Thyroid gland (tissue), 4 donors: ENCODE measurements around the gene PDE3A. TPM values are rescaled to one million over a fixed set of nuclear protein-coding genes. Genes with fewer than 3 reads are reported as not detected.
"Not testable (repeated sequence)": the region's sequence is repeated elsewhere in the genome, so short reads cannot be mapped to it uniquely, and the experiment has no call there.

ENCODE experiments used
- DNase-seq, 2 donors: peaks; one replicate each; pipeline ENCODE4 v3.0.0-alpha.2; 2019
- H3K27ac ChIP-seq, 3 donors: fragments of 200-600 bp; sonication (generic); 1 replicate in 2 of 3; 2 replicates in 1 of 3; pipeline ENCODE4 v1.5.1; 2016 to 2019; ENCODE audit warnings: mild to moderate bottlenecking in 1 of 3, moderate library complexity in 1 of 3
- H3K27me3 ChIP-seq: fragments of 200-600 bp; sonication (generic); one replicate; pipeline ENCODE4 v1.5.1; 2019
- H3K36me3 ChIP-seq, 2 donors: fragments of 200-600 bp; sonication (generic); one replicate each; pipeline ENCODE4 v1.5.1; 2016 to 2019
- H3K4me1 ChIP-seq, 2 donors: fragments of 200-600 bp; sonication (generic); one replicate each; pipeline ENCODE4 v1.5.1; 2017 to 2019
- H3K4me3 ChIP-seq, 3 donors: fragments of 200-600 bp; sonication (generic); replicated peaks in 1 of 3; 1 replicate in 2 of 3; 2 replicates in 1 of 3; pipeline ENCODE4 v1.5.1; 2016; ENCODE audit warnings: mild to moderate bottlenecking in 1 of 3
- H3K9me3 ChIP-seq: fragments of 200-600 bp; sonication (generic); one replicate; pipeline ENCODE4 v1.5.1; 2017
- POLR2A ChIP-seq, 2 donors: fragments of 450-650 bp; IDR thresholded peaks; one replicate each; pipeline ENCODE4 v1.6.1; 2017; ENCODE audit warnings: antibody characterized with exemption in 2 of 2, mild to moderate bottlenecking in 2 of 2, moderate library complexity in 1 of 2
- WGBS, 2 donors: methylation state at CpG; one replicate each; pipeline ENCODE4 v1.1.5; 2017; 5-methylcytosine and 5-hydroxymethylcytosine counted together
- intact Hi-C: fragments of 100-400 bp; cut with DNase I; formaldehyde crosslinking; loops from one replicate; pipeline ENCODE4 v1.15.1; 2023
- total RNA-seq, 4 donors: library from RNA; depleted of rRNA; stranded (reverse); fragments of >200 nt; gene quantifications; one replicate each; pipeline ENCODE4 v1.2.3, GENCODE V29; 2016
- TF ChIP-seq, protein P1 (sequence below), 6 experiments: fragments of 200-600 bp in 3 of 6; fragments of 450-650 bp in 3 of 6; sonication (generic) in 3 of 6; IDR thresholded peaks; one replicate each; pipeline ENCODE4 v1.5.1; 2016 to 2019; ENCODE audit warnings: antibody characterized with exemption in 6 of 6, mild to moderate bottlenecking in 2 of 6, inconsistent platforms in 1 of 6, moderate library complexity in 1 of 6

PDE3A gene
- total RNA-seq, 4 donors from 2014 or later = 2.8 to 9.9 (median 6.7) TPM

DNA sequence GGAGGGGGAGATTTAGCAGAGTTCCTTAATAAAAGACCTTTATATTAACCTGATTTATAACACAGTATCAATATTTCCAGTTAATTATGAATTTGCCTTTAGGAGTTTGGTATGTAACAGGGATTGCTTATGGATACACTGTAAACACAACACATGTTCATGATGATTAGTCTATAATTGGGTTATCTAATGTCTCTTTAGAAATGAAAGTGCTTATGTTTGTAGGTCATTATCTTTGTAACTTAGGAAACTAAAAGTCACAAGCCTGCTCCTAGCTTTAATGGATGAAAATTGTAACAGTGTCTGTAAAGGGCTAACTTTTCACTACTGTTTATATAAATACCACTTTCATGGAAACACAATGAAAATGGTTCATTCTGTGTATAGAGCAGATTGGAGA is 9.4 kb downstream of the PDE3A start:
- intact Hi-C loops = no loop called here
- TF ChIP-seq, protein P1, sequence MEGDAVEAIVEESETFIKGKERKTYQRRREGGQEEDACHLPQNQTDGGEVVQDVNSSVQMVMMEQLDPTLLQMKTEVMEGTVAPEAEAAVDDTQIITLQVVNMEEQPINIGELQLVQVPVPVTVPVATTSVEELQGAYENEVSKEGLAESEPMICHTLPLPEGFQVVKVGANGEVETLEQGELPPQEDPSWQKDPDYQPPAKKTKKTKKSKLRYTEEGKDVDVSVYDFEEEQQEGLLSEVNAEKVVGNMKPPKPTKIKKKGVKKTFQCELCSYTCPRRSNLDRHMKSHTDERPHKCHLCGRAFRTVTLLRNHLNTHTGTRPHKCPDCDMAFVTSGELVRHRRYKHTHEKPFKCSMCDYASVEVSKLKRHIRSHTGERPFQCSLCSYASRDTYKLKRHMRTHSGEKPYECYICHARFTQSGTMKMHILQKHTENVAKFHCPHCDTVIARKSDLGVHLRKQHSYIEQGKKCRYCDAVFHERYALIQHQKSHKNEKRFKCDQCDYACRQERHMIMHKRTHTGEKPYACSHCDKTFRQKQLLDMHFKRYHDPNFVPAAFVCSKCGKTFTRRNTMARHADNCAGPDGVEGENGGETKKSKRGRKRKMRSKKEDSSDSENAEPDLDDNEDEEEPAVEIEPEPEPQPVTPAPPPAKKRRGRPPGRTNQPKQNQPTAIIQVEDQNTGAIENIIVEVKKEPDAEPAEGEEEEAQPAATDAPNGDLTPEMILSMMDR (IDR thresholded peaks at IDR 0.05) = no peak
- no peak for TF ChIP-seq POLR2A (IDR thresholded peaks at IDR 0.05)
- H3K4me1 ChIP-seq = no peaks in the 10 kb centered on the region
- H3K27me3 ChIP-seq = no peaks in the 10 kb centered on the region
- H3K9me3 ChIP-seq = no peaks in the 10 kb centered on the region
- H3K36me3 ChIP-seq = no peaks in the 10 kb centered on the region
- H3K4me3 ChIP-seq = no peak overlapping the region
- no peak for DNase-seq
- no peak overlapping the region for H3K27ac ChIP-seq

DNA sequence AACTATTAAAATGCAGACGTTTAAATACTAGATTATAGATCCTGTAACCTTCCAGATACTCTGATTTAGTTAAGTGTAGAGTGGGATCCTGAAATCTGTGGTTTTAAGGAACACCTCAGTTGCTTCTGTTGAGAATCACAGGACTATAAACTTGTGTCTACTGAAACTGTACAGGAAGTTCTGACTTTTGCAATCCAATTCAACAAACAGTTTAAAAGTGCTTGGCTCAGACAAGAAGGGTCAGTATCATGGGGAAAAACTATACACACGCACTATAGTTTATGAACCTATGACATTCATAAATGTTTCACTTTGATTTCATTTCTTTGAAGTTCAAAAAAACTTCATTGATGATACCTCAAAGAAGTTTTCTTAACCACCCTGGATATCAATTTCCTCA is 13.8 kb downstream of the PDE3A start:
- TF ChIP-seq, protein P1 (IDR thresholded peaks at IDR 0.05) = no peak
- TF ChIP-seq POLR2A (IDR thresholded peaks at IDR 0.05) = no peak
- H3K27me3 ChIP-seq = no peaks in the 10 kb centered on the region
- WGBS, 2 donors = 79 to 84% methylated on average over 2 of the region's 2 CpGs
- H3K36me3 ChIP-seq = no peaks in the 10 kb centered on the region
- no peak for DNase-seq
- no peaks in the 10 kb centered on the region for H3K9me3 ChIP-seq
- H3K27ac ChIP-seq = no peak overlapping the region
- intact Hi-C loops = no loop called here
- H3K4me1 ChIP-seq = no peaks in the 10 kb centered on the region
- no peak overlapping the region for H3K4me3 ChIP-seq

DNA sequence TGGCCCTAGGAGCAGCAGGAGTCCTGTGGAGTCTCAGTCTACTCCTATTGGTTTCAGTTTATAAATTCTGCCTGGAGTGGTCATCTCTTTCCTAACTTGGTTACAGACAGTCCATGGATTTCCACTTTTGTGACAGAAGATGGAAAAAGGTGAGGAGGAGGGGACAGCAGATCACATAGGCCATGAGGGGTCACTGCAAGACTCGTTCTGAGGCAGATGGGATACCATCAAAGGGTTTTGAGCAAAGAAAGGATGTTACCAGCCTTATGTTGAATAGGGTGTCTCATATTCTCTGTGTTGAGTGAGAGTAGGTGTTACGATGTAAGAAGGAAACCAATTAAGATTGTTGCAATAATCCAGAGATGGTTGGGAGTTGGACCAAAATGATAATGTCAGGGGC is 15.3 kb downstream of the PDE3A start:
- Histone ChIP-seq H3K9me3 (no peaks in the 10 kb centered on the region), H3K36me3 (no peaks in the 10 kb centered on the region), H3K27me3 (no peaks in the 10 kb centered on the region), H3K27ac (no peak overlapping the region), H3K4me3 (no peak overlapping the region), H3K4me1 (no peaks in the 10 kb centered on the region)
- intact Hi-C loops = no loop called here
- 82 to 84% methylated on average over 2 of the region's 2 CpGs for whole genome bisulfite sequencing, 2 donors
- no peak for DNase-seq
- TF ChIP-seq, protein P1 (IDR thresholded peaks at IDR 0.05) = no peak
- TF ChIP-seq POLR2A (IDR thresholded peaks at IDR 0.05) = no peak

DNA sequence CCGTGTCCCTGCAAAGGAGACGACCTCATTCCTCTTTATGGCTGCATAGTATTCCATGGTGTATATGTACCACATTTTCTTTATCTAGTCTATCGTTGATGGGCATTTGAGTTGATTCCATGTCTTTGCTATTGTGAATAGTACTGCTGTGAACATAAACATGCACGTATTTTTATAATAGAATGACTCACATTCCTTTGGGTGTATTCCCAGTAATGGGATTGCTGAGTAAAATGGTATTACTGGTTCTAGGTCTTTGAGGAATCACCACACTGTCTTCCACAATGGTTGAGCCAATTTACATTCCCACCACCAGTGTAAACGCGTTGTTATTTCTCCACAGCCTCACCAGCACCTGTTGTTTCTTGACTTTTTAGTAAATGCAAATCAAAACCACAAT is 16.5 kb downstream of the PDE3A start:
- H3K9me3 ChIP-seq, H3K27ac ChIP-seq, H3K4me3 ChIP-seq, H3K27me3 ChIP-seq, DNase-seq, H3K36me3 ChIP-seq, H3K4me1 ChIP-seq, intact Hi-C loops: not testable (repeated sequence)
- 92 to 95% methylated on average over 6 of the region's 6 CpGs for WGBS, 2 donors

DNA sequence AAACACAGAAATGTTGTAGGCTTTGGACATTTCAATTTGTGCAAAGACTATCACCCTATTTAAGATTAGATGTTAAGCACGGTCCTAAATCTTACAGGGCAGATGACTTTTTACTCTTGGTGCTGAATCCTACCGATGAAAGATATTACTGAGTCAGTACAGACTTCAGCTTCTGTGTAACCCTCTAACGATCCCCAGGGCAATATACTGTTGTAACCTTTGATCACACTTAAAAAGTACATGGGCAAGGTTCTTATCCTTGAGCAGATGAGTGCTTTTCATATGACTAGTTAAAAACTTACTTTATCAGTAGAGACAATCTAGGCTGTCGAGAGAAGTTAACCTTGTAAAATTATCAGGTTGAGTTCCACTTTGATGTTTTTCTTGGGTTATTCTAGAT is 22.5 kb downstream of the PDE3A start:
- Histone ChIP-seq H3K4me1 (no peaks in the 10 kb centered on the region), H3K4me3 (no peak overlapping the region)
- no peak for DNase-seq

More for the DNA sequence above, 22.5 kb downstream of the PDE3A start:
- no peak overlapping the region for H3K27ac ChIP-seq
- H3K27me3 ChIP-seq = no peaks in the 10 kb centered on the region
- H3K36me3 ChIP-seq = no peaks in the 10 kb centered on the region
- 46 to 54% methylated on average over 4 of the region's 4 CpGs for WGBS, 2 donors
- TF ChIP-seq, protein P1 (IDR thresholded peaks at IDR 0.05) = no peak
- TF ChIP-seq POLR2A (IDR thresholded peaks at IDR 0.05) = no peak
- intact Hi-C loops = no loop called here
- no peaks in the 10 kb centered on the region for H3K9me3 ChIP-seq
